Measurements from ENCODE around the gene CTDSP2. TPM values are rescaled to one million over a fixed set of nuclear protein-coding genes. Genes with fewer than 3 reads are reported as not detected.
"Not testable (repeated sequence)": the region's sequence is repeated elsewhere in the genome, so short reads cannot be mapped to it uniquely, and the experiment has no call there.

The CTDSP2 gene
- total RNA-seq, 2 experiments from 2014 or later = 44.2 to 118 TPM

DNA sequence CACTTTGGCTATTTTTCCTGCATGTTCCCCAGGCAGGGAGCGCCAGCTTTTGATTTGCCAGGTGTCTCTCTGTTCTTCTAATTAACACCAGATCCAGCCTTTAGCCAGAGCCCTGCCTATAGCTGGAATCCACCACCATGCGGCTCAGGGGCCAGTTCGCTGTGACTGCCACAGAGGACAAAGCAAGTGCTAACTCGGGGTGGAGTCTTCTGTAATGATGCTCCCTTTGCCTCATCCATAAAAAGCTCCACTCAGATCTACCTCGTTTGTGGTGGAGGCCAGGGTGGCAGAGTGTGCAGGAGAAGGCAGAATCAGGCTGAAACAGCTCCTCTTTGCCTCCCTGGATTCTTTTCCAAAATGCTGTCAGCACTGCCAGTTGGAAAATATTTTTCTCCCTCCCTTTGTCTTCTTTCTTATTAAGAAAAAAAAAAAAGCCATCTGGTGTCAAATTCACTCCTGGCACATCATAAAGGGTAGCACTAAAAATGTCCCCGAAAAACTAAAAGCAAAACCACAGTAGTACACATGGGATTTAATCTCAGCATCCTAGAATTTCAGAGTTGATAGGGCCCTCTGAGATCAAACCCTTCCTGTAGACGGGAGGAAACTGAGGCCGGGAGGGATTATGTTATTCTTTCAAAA, 18.0 kb upstream of the CTDSP2 start:
- peak overlapping the region; percentile 30 for H3K4me3 ChIP-seq (ENCODE audit: low read depth, low read length, poor library complexity, severe bottlenecking)
- POLR2A ChIA-PET = interaction anchor here (0.5 to 1.7 kb wide), 7 partner anchors 14 to 65 kb away, joined by 3 to 7 read pairs (median 3); no protein-coding TSS in a partner anchor
- no TSS peak for BruUV-seq (replicated peaks)
- CTCF ChIA-PET (ENCODE audit: unreplicated experiment) = no interaction called here
- no peaks in the 10 kb centered on the region for H3K79me2 ChIP-seq (ENCODE audit: insufficient read depth, low read depth, low read length)
- intact Hi-C loops (cut with micrococcal nuclease; ENCODE audit: unreplicated experiment) = no loop called here
- H3K9me2 ChIP-seq (ENCODE audit: insufficient read depth, low read length) = no peaks in the 10 kb centered on the region
- no peak overlapping the region for H3K27ac ChIP-seq (ENCODE audit: low read depth, low read length, poor library complexity, severe bottlenecking)
- peak overlapping the region; percentile 49 for H3K4me2 ChIP-seq (ENCODE audit: low read length)
- H3K9me3 ChIP-seq (ENCODE audit: low read length) = no peaks in the 10 kb centered on the region
- H3K36me3 ChIP-seq (ENCODE audit: insufficient read depth, low read length) = no peaks in the 10 kb centered on the region
- H3K4me1 ChIP-seq (ENCODE audit: insufficient read depth, low read length, poor library complexity, severe bottlenecking) = peaks cover 4% of the 10 kb centered on the region
- no peaks in the 10 kb centered on the region for H4K20me1 ChIP-seq (ENCODE audit: insufficient read depth, low read length)
- peak overlapping the region; percentile 63 for H2AFZ ChIP-seq (ENCODE audit: low read length)
- DNase-seq (ENCODE audit: low spot score) = no peak
- TF ChIP-seq EZH2phosphoT487 (IDR thresholded peaks at IDR 0.05; ENCODE audit: borderline replicate concordance, low read depth, low read length) (no peak), CTCF (conservative IDR thresholded peaks at IDR 0.05; ENCODE audit: low read length) (no peak)

DNA sequence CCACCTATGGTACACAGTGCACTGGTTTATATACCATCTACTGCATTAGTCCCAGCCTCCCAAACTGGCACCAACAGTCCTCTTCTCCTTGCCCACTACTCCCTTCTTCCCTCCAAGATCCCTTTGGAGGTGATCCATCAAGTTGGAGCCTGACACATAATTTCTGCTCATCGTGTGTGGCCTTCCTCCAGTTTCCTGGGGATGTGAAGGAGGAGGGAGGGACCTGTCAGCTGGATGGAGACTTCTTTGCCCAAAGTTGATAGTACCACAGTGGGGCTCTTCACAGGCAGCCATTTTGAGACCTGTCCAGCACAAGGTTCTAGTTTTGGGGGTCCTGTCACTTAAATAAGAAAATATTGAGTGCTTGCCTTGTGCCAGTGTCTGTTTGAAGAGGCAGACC, 17.1 kb upstream of the CTDSP2 start:
- DNase-seq (ENCODE audit: low spot score) = no peak
- no peaks in the 10 kb centered on the region for H3K36me3 ChIP-seq (ENCODE audit: insufficient read depth, low read length)
- H2AFZ ChIP-seq (ENCODE audit: low read length) = no peak overlapping the region
- no peak overlapping the region for H3K4me3 ChIP-seq (ENCODE audit: low read depth, low read length, poor library complexity, severe bottlenecking)
- POLR2A ChIA-PET = interaction anchor here (0.7 to 1.1 kb wide), 2 partner anchors 13 to 25 kb away, joined by 3 to 6 read pairs; no protein-coding TSS in a partner anchor
- intact Hi-C loops (cut with micrococcal nuclease; ENCODE audit: unreplicated experiment) = no loop called here
- CTCF ChIA-PET (ENCODE audit: unreplicated experiment) = no interaction called here
- no peaks in the 10 kb centered on the region for H4K20me1 ChIP-seq (ENCODE audit: insufficient read depth, low read length)
- peaks cover 4% of the 10 kb centered on the region for H3K4me1 ChIP-seq (ENCODE audit: insufficient read depth, low read length, poor library complexity, severe bottlenecking)
- BruUV-seq (replicated peaks) = no TSS peak
- H3K27ac ChIP-seq (ENCODE audit: low read depth, low read length, poor library complexity, severe bottlenecking) = no peak overlapping the region
- H3K9me3 ChIP-seq (ENCODE audit: low read length) = no peaks in the 10 kb centered on the region
- no peaks in the 10 kb centered on the region for H3K9me2 ChIP-seq (ENCODE audit: insufficient read depth, low read length)
- TF ChIP-seq EZH2phosphoT487 (IDR thresholded peaks at IDR 0.05; ENCODE audit: borderline replicate concordance, low read depth, low read length) (no peak), CTCF (conservative IDR thresholded peaks at IDR 0.05; ENCODE audit: low read length) (no peak)
- H3K79me2 ChIP-seq (ENCODE audit: insufficient read depth, low read depth, low read length) = no peaks in the 10 kb centered on the region
- H3K4me2 ChIP-seq (ENCODE audit: low read length) = no peak overlapping the region

DNA sequence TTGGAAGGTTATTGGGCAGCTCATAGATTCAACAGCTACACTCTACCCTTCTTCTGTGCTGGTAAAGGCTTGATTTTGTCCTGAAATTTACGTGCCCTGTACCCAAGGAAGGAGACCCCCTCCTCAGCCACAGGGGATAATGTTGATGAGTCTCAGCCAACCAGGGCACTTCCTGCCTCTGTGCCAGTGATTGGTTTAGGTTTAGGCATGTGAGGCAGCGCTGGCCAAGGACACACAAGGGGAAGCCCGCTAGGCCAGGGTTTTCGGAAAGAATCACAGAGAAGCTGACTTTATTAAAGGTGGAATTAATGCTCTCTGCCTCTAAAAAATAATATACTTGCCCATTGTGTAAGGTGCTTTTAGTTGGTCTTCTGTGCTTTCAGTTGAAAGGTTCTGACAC, 15.4 kb upstream of the CTDSP2 start:
- POLR2A ChIA-PET = interaction anchor here (0.5 to 0.8 kb wide), 3 partner anchors 28 to 70 kb away, joined by 3 to 7 read pairs (median 3); no protein-coding TSS in a partner anchor
- BruUV-seq (replicated peaks) = no TSS peak
- H3K4me3 ChIP-seq (ENCODE audit: low read depth, low read length, poor library complexity, severe bottlenecking) = no peak overlapping the region

DNA sequence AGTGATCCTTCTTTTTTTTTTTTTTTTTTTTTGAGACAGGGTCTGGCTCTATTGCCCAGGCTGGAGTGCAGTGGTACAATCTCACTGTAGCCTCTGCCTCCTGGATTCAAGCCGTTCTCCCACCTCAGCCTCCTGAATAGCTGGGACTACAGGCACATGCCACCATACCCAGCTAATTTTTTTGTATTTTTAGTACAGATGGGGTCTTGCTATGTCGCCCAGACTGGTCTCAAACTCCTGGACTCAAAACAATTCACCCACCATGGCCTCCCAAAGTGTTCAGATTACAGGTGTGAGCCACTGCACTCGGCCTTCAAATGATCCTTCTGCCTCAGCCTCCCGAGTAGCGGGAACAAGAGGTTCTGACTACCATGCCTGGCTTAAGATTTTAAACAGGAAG, 14.4 kb upstream of the CTDSP2 start:
- intact Hi-C loops (cut with micrococcal nuclease; ENCODE audit: unreplicated experiment); DNase-seq (ENCODE audit: low spot score); H3K79me2 ChIP-seq (ENCODE audit: insufficient read depth, low read depth, low read length); H2AFZ ChIP-seq (ENCODE audit: low read length); POLR2A ChIA-PET; H4K20me1 ChIP-seq (ENCODE audit: insufficient read depth, low read length); BruUV-seq (replicated peaks); H3K36me3 ChIP-seq (ENCODE audit: insufficient read depth, low read length); H3K4me2 ChIP-seq (ENCODE audit: low read length); H3K4me3 ChIP-seq (ENCODE audit: low read depth, low read length, poor library complexity, severe bottlenecking); H3K9me3 ChIP-seq (ENCODE audit: low read length); CTCF ChIA-PET (ENCODE audit: unreplicated experiment); H3K4me1 ChIP-seq (ENCODE audit: insufficient read depth, low read length, poor library complexity, severe bottlenecking); H3K9me2 ChIP-seq (ENCODE audit: insufficient read depth, low read length); H3K27ac ChIP-seq (ENCODE audit: low read depth, low read length, poor library complexity, severe bottlenecking): not testable (repeated sequence)

More for the DNA sequence above, 15.4 kb upstream of the CTDSP2 start:
- intact Hi-C loops (cut with micrococcal nuclease; ENCODE audit: unreplicated experiment) = no loop called here
- peaks cover 4% of the 10 kb centered on the region for H3K4me1 ChIP-seq (ENCODE audit: insufficient read depth, low read length, poor library complexity, severe bottlenecking)
- no peak overlapping the region for H3K4me2 ChIP-seq (ENCODE audit: low read length)
- H2AFZ ChIP-seq (ENCODE audit: low read length) = no peak overlapping the region
- H3K9me2 ChIP-seq (ENCODE audit: insufficient read depth, low read length) = no peaks in the 10 kb centered on the region
- H4K20me1 ChIP-seq (ENCODE audit: insufficient read depth, low read length) = no peaks in the 10 kb centered on the region
- TF ChIP-seq EZH2phosphoT487 (IDR thresholded peaks at IDR 0.05; ENCODE audit: borderline replicate concordance, low read depth, low read length) = no peak
- no peak for TF ChIP-seq CTCF (conservative IDR thresholded peaks at IDR 0.05; ENCODE audit: low read length)
- DNase-seq (ENCODE audit: low spot score) = no peak
- no peak overlapping the region for H3K27ac ChIP-seq (ENCODE audit: low read depth, low read length, poor library complexity, severe bottlenecking)
- H3K36me3 ChIP-seq (ENCODE audit: insufficient read depth, low read length) = no peaks in the 10 kb centered on the region
- CTCF ChIA-PET (ENCODE audit: unreplicated experiment) = no interaction called here
- H3K9me3 ChIP-seq (ENCODE audit: low read length) = no peaks in the 10 kb centered on the region
- no peaks in the 10 kb centered on the region for H3K79me2 ChIP-seq (ENCODE audit: insufficient read depth, low read depth, low read length)
